Measurements from ENCODE around the gene MIA. TPM values are rescaled to one million over a fixed set of nuclear protein-coding genes. Genes with fewer than 3 reads are reported as not detected.

MIA gene
- total RNA-seq, 1 donor from 2014 or later, result 9.9 TPM

DNA sequence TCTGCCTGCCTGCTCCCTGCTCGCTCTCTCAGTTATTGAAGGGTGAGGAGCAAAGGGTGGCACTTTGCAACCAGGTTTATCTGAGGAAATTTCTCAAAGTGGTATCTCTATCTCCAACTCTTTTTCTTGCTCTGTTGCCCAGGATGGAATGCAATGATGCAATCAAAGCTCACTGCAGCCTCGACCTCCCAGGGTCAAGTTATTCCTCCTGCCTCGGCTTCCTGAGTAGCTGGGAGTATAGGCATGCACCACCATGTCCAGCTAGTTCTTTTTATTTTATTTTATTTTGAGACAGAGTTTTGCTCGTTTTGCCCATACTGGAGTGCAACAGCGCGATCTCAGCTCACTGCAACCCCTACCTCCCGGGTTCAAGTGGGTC is 29.9 kb upstream of the MIA start:
- Mint-ChIP-seq H3K27ac (ENCODE audit: unreplicated experiment) (no peak overlapping the region), H3K4me1 (peaks cover 15% of the 10 kb centered on the region), H3K4me3 (no peak overlapping the region), H3K36me3 (ENCODE audit: low read depth) (no peaks in the 10 kb centered on the region), H3K9me3 (no peaks in the 10 kb centered on the region), H3K27me3 (ENCODE audit: low read depth) (peaks cover 1% of the 10 kb centered on the region)
- DNase-seq (ENCODE audit: low read depth, low spot score), result no peak
- TF ChIP-seq, protein P1, sequence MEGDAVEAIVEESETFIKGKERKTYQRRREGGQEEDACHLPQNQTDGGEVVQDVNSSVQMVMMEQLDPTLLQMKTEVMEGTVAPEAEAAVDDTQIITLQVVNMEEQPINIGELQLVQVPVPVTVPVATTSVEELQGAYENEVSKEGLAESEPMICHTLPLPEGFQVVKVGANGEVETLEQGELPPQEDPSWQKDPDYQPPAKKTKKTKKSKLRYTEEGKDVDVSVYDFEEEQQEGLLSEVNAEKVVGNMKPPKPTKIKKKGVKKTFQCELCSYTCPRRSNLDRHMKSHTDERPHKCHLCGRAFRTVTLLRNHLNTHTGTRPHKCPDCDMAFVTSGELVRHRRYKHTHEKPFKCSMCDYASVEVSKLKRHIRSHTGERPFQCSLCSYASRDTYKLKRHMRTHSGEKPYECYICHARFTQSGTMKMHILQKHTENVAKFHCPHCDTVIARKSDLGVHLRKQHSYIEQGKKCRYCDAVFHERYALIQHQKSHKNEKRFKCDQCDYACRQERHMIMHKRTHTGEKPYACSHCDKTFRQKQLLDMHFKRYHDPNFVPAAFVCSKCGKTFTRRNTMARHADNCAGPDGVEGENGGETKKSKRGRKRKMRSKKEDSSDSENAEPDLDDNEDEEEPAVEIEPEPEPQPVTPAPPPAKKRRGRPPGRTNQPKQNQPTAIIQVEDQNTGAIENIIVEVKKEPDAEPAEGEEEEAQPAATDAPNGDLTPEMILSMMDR (conservative IDR thresholded peaks at IDR 0.05), result no peak

DNA sequence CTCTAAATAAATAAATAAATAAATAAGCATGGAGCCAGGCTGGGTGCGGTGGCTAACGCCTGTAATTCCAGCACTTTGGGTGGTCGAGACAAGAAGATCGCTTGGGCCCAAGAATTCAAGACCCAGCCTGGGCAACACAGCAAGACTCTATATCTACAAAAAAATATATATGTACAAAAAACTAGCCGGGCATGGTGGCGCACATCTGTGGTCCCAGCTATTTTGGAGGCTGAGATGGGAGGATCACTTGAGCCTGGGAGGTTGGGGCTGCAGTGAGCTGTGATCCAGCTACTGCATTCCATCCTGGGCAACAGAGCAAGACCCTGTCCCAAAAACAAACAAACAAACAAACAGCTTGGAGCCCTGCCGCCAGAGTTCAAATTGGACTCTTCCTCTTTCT is 27.8 kb upstream of the MIA start:
- peaks cover 4% of the 10 kb centered on the region for H3K27me3 Mint-ChIP-seq (ENCODE audit: low read depth)
- no peaks in the 10 kb centered on the region for H3K9me3 Mint-ChIP-seq
- peak overlapping the region; percentile 62 for H3K4me3 Mint-ChIP-seq
- DNase-seq (ENCODE audit: low read depth, low spot score), result no peak
- H3K27ac Mint-ChIP-seq (ENCODE audit: unreplicated experiment), result no peak overlapping the region
- TF ChIP-seq, protein P1 (conservative IDR thresholded peaks at IDR 0.05), result no peak
- H3K36me3 Mint-ChIP-seq (ENCODE audit: low read depth), result peaks cover 4% of the 10 kb centered on the region
- peaks cover 23% of the 10 kb centered on the region for H3K4me1 Mint-ChIP-seq

DNA sequence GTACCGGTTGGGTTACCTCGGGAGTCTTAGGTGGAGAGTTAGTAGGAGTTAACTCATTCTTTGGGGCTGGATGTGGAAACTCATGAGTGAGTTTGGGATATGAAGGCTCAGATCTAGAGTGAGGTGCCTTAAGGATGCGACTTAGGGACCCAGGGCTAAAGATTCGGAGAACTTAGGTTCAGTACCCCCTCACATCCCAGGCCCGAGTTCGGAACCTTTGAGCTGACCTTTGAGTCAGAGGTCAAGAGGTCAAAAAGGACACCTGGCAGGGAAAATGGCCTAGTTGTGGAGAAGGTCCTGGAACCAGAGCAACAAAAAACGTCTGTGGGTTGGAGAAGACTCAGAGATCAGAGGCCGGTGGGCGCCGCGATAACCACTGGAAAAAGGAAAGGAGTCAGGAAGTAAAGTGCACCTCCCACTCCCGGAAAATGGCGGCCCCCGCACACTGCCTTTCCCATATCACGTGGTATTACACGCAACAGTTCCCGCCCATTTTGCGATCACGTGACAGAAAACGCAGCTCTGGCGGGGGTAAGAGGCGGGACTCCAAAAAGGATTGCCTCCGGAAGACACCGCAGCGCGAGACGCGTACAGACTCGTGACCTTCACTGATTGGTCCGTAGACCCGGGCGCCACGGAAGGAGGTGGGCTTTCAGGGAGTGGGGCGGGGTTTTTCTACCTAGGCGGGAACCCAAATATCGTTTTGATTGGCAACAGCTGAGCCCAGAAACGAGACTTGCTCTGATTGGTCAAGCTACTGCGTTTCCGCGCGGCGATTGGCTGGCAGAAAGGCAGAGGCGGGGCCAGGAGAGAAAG is 25.1 kb upstream of the MIA start, which contains the start of gene ACTMAP:
ACTMAP (minus strand) TSS at position 420 of the 816 bp plus-strand sequence. CDS start 674 bp downstream, outside the sequence.
- Mint-ChIP-seq H3K36me3 (ENCODE audit: low read depth) (peaks cover 14% of the 10 kb centered on the region), H3K27ac (ENCODE audit: unreplicated experiment) (peak within 1 kb of the TSS; percentile 97), H3K9me3 (no peaks in the 10 kb centered on the region), H3K27me3 (ENCODE audit: low read depth) (peaks cover 4% of the 10 kb centered on the region), H3K4me1 (peaks cover 37% of the 10 kb centered on the region), H3K4me3 (peak within 1 kb of the TSS; percentile 90)
- TF ChIP-seq, protein P1 (conservative IDR thresholded peaks at IDR 0.05), result no peak
- DNase-seq (ENCODE audit: low read depth, low spot score), result peak; percentile 98

DNA sequence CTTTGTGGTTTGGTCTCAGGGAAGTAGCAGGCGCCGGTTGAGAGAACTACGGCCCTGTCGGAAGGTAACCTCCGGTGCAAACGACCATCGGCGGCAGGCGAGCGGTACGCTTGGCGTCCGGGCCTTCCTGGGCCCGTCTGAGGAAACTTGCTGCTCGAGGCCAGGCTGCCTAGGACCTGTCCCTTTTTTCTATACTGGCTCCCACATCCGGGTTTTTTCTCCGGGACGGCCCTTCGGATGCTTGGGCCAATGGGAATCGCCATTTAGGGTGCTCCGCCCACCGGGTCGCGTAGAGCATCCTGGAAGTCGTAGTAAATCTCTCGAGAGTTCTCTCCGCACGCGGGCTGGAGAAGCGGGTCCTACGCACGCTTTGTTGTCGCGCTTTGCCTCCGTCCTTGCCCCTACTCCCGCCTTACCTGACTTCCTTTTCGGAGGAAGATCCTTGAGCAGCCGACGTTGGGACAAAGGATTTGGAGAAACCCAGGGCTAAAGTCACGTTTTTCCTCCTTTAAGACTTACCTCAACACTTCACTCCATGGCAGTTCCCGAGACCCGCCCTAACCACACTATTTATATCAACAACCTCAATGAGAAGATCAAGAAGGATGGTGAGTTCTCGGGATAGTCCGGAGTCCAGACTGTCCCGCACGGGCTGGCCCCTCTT is 24.3 kb upstream of the MIA start, which contains the start of gene SNRPA:
SNRPA (plus strand) TSS at position 330 of the 664 bp plus-strand sequence; CDS start at position 536, 206 bp downstream.
- peak within 1 kb of the TSS; percentile 97 for H3K27ac Mint-ChIP-seq (ENCODE audit: unreplicated experiment)
- H3K27me3 Mint-ChIP-seq (ENCODE audit: low read depth), result peaks cover 4% of the 10 kb centered on the region
- H3K36me3 Mint-ChIP-seq (ENCODE audit: low read depth), result peaks cover 19% of the 10 kb centered on the region
- peak within 1 kb of the TSS; percentile 90 for H3K4me3 Mint-ChIP-seq
- peak; percentile 96 for DNase-seq (ENCODE audit: low read depth, low spot score)
- TF ChIP-seq, protein P1 (conservative IDR thresholded peaks at IDR 0.05), result no peak
- H3K9me3 Mint-ChIP-seq, result no peaks in the 10 kb centered on the region
- peaks cover 44% of the 10 kb centered on the region for H3K4me1 Mint-ChIP-seq

DNA sequence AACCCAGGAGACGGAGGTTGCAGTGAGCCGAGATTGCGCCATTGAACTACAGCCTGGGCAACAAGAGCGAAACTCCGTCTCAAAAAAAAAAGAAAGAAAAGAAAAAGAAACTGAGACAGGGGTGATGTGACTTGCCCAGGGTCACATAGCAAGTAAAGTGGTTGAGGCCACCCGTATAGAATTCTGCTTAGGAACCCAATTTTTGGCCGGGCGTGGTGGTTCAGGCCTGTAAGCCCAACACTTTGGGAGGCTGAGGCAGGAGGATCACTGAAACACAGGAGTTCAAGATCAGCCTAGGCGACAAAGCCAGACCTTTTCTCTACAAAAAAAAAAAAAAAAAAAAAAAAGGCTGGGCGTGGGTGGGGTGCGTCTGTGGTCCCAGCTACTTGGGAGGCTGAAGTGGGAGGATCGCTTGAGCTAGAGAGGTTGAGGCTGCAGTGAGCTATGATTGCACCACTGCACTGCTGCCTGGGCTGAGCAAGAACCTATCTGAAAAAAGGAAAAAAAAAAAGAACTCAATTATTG is 23.0 kb upstream of the MIA start:
- TF ChIP-seq, protein P1 (conservative IDR thresholded peaks at IDR 0.05), result no peak
- Mint-ChIP-seq H3K27ac (ENCODE audit: unreplicated experiment) (no peak overlapping the region), H3K4me3 (peak overlapping the region; percentile 90), H3K4me1 (peaks cover 51% of the 10 kb centered on the region), H3K36me3 (ENCODE audit: low read depth) (peaks cover 27% of the 10 kb centered on the region), H3K27me3 (ENCODE audit: low read depth) (peaks cover 4% of the 10 kb centered on the region), H3K9me3 (no peaks in the 10 kb centered on the region)
- DNase-seq (ENCODE audit: low read depth, low spot score), result no peak

All from neural crest cell (in vitro differentiated cells).